ENCODE results near the gene TMEM31. TPM values are rescaled to one million over a fixed set of nuclear protein-coding genes. Genes with fewer than 3 reads are reported as not detected.

TMEM31 gene
- total and polyA plus RNA-seq, 2 donors (not counting 1 experiment from before 2014, with no cell fraction given) = 0.25 TPM; not detected in 1

- intact Hi-C loops (cut with micrococcal nuclease) = no loop called here
- Histone ChIP-seq H3K4me1 (ENCODE audit: control insufficient read depth in 2 of 2, insufficient read depth in 2 of 2, low read length in 2 of 2) (no peaks in the 10 kb centered on the region), H2AFZ (ENCODE audit: insufficient read depth, low read depth, low read length, poor library complexity, severe bottlenecking) (no peak overlapping the region), H3K9ac (ENCODE audit: low read length) (no peak overlapping the region), H3K4me2 (replicated peaks; ENCODE audit: low read depth, low read length, poor library complexity, severe bottlenecking) (no peak overlapping the region), H4K20me1 (ENCODE audit: control insufficient read depth, insufficient read depth, low read length, poor library complexity, severe bottlenecking) (no peaks in the 10 kb centered on the region), H3K27me3 (replicated peaks in 1 of 4; ENCODE audit: control extremely low read depth in 1 of 4, control insufficient read depth in 3 of 4, insufficient read depth in 4 of 4, low read length in 3 of 4) (no peaks in the 10 kb centered on the region), H3K4me3 (ENCODE audit: control extremely low read depth in 1 of 5, extremely low read depth in 1 of 5, insufficient read depth in 1 of 5, low read depth in 2 of 5, low read length in 4 of 5) (no peak overlapping the region), H3K27ac (ENCODE audit: low read length in 2 of 2) (no peak overlapping the region), H3K9me3 (ENCODE audit: control extremely low read depth in 1 of 3, control insufficient read depth in 2 of 3, insufficient read depth in 1 of 3, low read length in 2 of 3) (no peaks in the 10 kb centered on the region), H3K36me3 (replicated peaks in 1 of 2; ENCODE audit: control extremely low read depth in 1 of 2, control insufficient read depth in 1 of 2, extremely low read depth in 1 of 2, insufficient read depth in 2 of 2, low read length in 1 of 2) (no peaks in the 10 kb centered on the region), H3K79me2 (ENCODE audit: control insufficient read depth, insufficient read depth, low read length) (no peaks in the 10 kb centered on the region)
- Mint-ChIP-seq H3K9me3 (ENCODE audit: insufficient read depth) (no peaks in the 10 kb centered on the region), H3K4me3 (no peak overlapping the region), H3K4me1 (no peaks in the 10 kb centered on the region), H3K27me3 (no peaks in the 10 kb centered on the region), H3K27ac (no peak overlapping the region)
- ATAC-seq (ENCODE audit: low read depth) (no peak), DNase-seq (no peak)
- TF ChIP-seq EZH2 (IDR thresholded peaks at IDR 0.05; ENCODE audit: borderline replicate concordance, insufficient read depth, low read depth, low read length, poor library complexity, severe bottlenecking) = no peak
- TF ChIP-seq, protein P1, sequence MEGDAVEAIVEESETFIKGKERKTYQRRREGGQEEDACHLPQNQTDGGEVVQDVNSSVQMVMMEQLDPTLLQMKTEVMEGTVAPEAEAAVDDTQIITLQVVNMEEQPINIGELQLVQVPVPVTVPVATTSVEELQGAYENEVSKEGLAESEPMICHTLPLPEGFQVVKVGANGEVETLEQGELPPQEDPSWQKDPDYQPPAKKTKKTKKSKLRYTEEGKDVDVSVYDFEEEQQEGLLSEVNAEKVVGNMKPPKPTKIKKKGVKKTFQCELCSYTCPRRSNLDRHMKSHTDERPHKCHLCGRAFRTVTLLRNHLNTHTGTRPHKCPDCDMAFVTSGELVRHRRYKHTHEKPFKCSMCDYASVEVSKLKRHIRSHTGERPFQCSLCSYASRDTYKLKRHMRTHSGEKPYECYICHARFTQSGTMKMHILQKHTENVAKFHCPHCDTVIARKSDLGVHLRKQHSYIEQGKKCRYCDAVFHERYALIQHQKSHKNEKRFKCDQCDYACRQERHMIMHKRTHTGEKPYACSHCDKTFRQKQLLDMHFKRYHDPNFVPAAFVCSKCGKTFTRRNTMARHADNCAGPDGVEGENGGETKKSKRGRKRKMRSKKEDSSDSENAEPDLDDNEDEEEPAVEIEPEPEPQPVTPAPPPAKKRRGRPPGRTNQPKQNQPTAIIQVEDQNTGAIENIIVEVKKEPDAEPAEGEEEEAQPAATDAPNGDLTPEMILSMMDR (IDR thresholded peaks at IDR 0.05) = no peak
- 100% methylated on average over 1 of the region's 6 CpGs for WGBS (ENCODE audit: insufficient coverage)
- POLR2A ChIA-PET = no interaction called here
- CTCF ChIA-PET = no interaction called here
These were observed 31.6 kb downstream of the TMEM31 start for GRCh38 chrX:103742339-103742738.

DNA sequence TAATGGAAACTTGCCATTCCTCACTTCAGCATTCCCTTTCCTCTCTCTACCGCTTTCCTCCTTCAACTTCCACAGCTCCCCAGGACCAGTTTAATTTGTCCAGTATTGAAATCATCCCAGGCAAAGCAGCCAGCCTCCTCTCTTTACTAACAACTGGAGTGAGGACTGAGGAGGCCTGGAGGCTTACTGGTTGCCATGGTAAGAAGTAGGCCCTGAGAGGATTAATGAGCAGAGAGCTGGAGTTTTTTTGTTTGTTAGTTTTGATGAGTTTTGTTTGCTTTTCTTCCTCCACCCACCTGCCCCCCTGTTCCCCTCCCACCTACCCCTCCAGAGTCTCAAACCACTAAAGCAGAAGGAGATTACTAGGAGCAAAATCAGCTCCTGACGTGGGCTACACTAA lies 36.5 kb downstream of the TMEM31 start:
- no CpG with 5 or more reads among the region's 2 CpGs for WGBS (ENCODE audit: insufficient coverage)
- Histone ChIP-seq H2AFZ (ENCODE audit: insufficient read depth, low read depth, low read length, poor library complexity, severe bottlenecking) (no peak overlapping the region), H3K4me1 (ENCODE audit: control insufficient read depth in 2 of 2, insufficient read depth in 2 of 2, low read length in 2 of 2) (no peaks in the 10 kb centered on the region), H3K27me3 (replicated peaks in 1 of 4; ENCODE audit: control extremely low read depth in 1 of 4, control insufficient read depth in 3 of 4, insufficient read depth in 4 of 4, low read length in 3 of 4) (peaks cover 0 to 3% (median 0%) of the 10 kb centered on the region in 4 experiments), H4K20me1 (ENCODE audit: control insufficient read depth, insufficient read depth, low read length, poor library complexity, severe bottlenecking) (no peaks in the 10 kb centered on the region), H3K9ac (ENCODE audit: low read length) (no peak overlapping the region), H3K36me3 (replicated peaks in 1 of 2; ENCODE audit: control extremely low read depth in 1 of 2, control insufficient read depth in 1 of 2, extremely low read depth in 1 of 2, insufficient read depth in 2 of 2, low read length in 1 of 2) (no peaks in the 10 kb centered on the region), H3K4me2 (replicated peaks; ENCODE audit: low read depth, low read length, poor library complexity, severe bottlenecking) (no peak overlapping the region), H3K4me3 (ENCODE audit: control extremely low read depth in 1 of 5, extremely low read depth in 1 of 5, insufficient read depth in 1 of 5, low read depth in 2 of 5, low read length in 4 of 5) (no peak overlapping the region), H3K27ac (ENCODE audit: low read length in 2 of 2) (no peak overlapping the region), H3K9me3 (ENCODE audit: control extremely low read depth in 1 of 3, control insufficient read depth in 2 of 3, insufficient read depth in 1 of 3, low read length in 2 of 3) (no peaks in the 10 kb centered on the region), H3K79me2 (ENCODE audit: control insufficient read depth, insufficient read depth, low read length) (no peaks in the 10 kb centered on the region)
- no peaks in the 10 kb centered on the region for H3K9me3 Mint-ChIP-seq (ENCODE audit: insufficient read depth)
- no peak overlapping the region for H3K4me3 Mint-ChIP-seq
- TF ChIP-seq, protein P1 (IDR thresholded peaks at IDR 0.05) = no peak
- TF ChIP-seq EZH2 (IDR thresholded peaks at IDR 0.05; ENCODE audit: borderline replicate concordance, insufficient read depth, low read depth, low read length, poor library complexity, severe bottlenecking) = no peak
- DNase-seq (no peak), ATAC-seq (ENCODE audit: low read depth) (no peak)
- ChIA-PET CTCF (no interaction called here), POLR2A (no interaction called here)
- no peaks in the 10 kb centered on the region for H3K4me1 Mint-ChIP-seq
- intact Hi-C loops (cut with micrococcal nuclease) = no loop called here
- H3K27ac Mint-ChIP-seq = no peak overlapping the region
- H3K27me3 Mint-ChIP-seq = no peaks in the 10 kb centered on the region

Data from B cell (primary cell).